Measurements from ENCODE around the gene EXD2.
A peak's percentile ranks its signal among the peaks of the same experiment; 100 is the strongest.
"Not testable (repeated sequence)": the region's sequence is repeated elsewhere in the genome, so short reads cannot be mapped to it uniquely, and the experiment has no call there.

Gene EXD2

GRCh38 chr14:69199786-69200185 is 8.5 kb downstream of the EXD2 start:
- no peak for DNase-seq

GRCh38 chr14:69204753-69205152 is 13.5 kb downstream of the EXD2 start:
- no peak for DNase-seq

- DNase-seq: no peak
Observed at GRCh38 chr14:69207435-69208041, 16.2 kb downstream of the EXD2 start.

GRCh38 chr14:69208666-69209065 is 17.4 kb downstream of the EXD2 start:
- peak; percentile 30 for DNase-seq

- no peak for DNase-seq
Observed at GRCh38 chr14:69214393-69214792, 23.1 kb downstream of the EXD2 start.

- DNase-seq: not testable (repeated sequence)
Observed at GRCh38 chr14:69217663-69218062, 26.4 kb downstream of the EXD2 start.

- no peak for DNase-seq
Observed at GRCh38 chr14:69224946-69225345, 33.6 kb downstream of the EXD2 start.

GRCh38 chr14:69226178-69226577 is 34.9 kb downstream of the EXD2 start:
- no peak for DNase-seq

- no peak for DNase-seq
Observed at GRCh38 chr14:69226736-69227135, 35.4 kb downstream of the EXD2 start.

GRCh38 chr14:69231486-69231885 is 40.2 kb downstream of the EXD2 start:
- no peak for DNase-seq

- no peak for DNase-seq
Observed at GRCh38 chr14:69232388-69232787, 41.1 kb downstream of the EXD2 start.

- DNase-seq: no peak
Observed at GRCh38 chr14:69234106-69234505, 42.8 kb downstream of the EXD2 start.

- peak; percentile 29 for DNase-seq
Observed at GRCh38 chr14:69235708-69236107, 44.4 kb downstream of the EXD2 start.

- no peak for DNase-seq
Observed at GRCh38 chr14:69237142-69237541, 45.8 kb downstream of the EXD2 start.

GRCh38 chr14:69237584-69237983 is 46.3 kb downstream of the EXD2 start:
- DNase-seq: no peak

- DNase-seq: no peak
Observed at GRCh38 chr14:69238883-69239282, 47.6 kb downstream of the EXD2 start.

- no peak for DNase-seq
Observed at GRCh38 chr14:69240527-69241173, 49.4 kb downstream of the EXD2 start.

GRCh38 chr14:69241577-69241976 is 50.3 kb downstream of the EXD2 start:
- DNase-seq: no peak

GRCh38 chr14:69242311-69243224 is 51.3 kb downstream of the EXD2 start:
- peak; percentile 58 for DNase-seq

- no peak for DNase-seq
Observed at GRCh38 chr14:69244946-69245345, 53.6 kb downstream of the EXD2 start.

GRCh38 chr14:69246331-69246730 is 55.0 kb downstream of the EXD2 start:
- DNase-seq: no peak

- DNase-seq: no peak
Observed at GRCh38 chr14:69247676-69248440, 56.6 kb downstream of the EXD2 start.

GRCh38 chr14:69249603-69250002 is 58.3 kb downstream of the EXD2 start:
- DNase-seq: no peak
